ENCODE measurements around the gene RASGRF2. TPM values are rescaled to one million over a fixed set of nuclear protein-coding genes. Genes with fewer than 3 reads are reported as not detected.

Gene RASGRF2
- total and polyA plus RNA-seq, 9 of the 15 experiments (the other 6 are each of a cell fraction or from before 2014, with no cell fraction given), result 0.01 to 0.22 (median 0.08) TPM; not detected in 2

- in situ Hi-C loops (cut with MboI) (no loop called here), intact Hi-C loops (cut with micrococcal nuclease) (no loop called here)
- no peaks in the 10 kb centered on the region for H3K9me1 ChIP-seq (ENCODE audit: control insufficient read depth, insufficient read depth, low read length)
- peaks cover 0 to 4% of the 10 kb centered on the region in 2 experiments; a peak in 1 of 5 replicates for H3K4me1 ChIP-seq (replicated peaks in 1 of 2; ENCODE audit: control insufficient read depth in 2 of 2, insufficient read depth in 2 of 2, low read length in 2 of 2)
- no peaks in the 10 kb centered on the region for H3K9me3 ChIP-seq (replicated peaks; ENCODE audit: control insufficient read depth, insufficient read depth, low read depth, low read length)
- no peak overlapping the region for H3K4me2 ChIP-seq (ENCODE audit: insufficient read depth, low read length)
- ChIA-PET CTCF (ENCODE audit: low intra/inter-chr PET ratio) (no interaction called here), POLR2A (interaction anchor here (0.6 to 1.0 kb wide), 2 partner anchors 16 to 45 kb away, joined by 3 read pairs; partner anchors contain the start of gene ZCCHC9)
- H4K20me1 ChIP-seq (replicated peaks; ENCODE audit: control insufficient read depth, insufficient read depth, low read length), result no peaks in the 10 kb centered on the region
- no peaks in the 10 kb centered on the region; the same call in 2 of the 3 replicates for H3K79me2 ChIP-seq (ENCODE audit: control insufficient read depth, insufficient read depth, low read length)
- DNase-seq (ENCODE audit: extremely low read depth in 1 of 4, low spot score in 3 of 4) (no peak), FAIRE-seq (no peak), ATAC-seq (no peak)
- H3K36me3 ChIP-seq (ENCODE audit: control insufficient read depth, insufficient read depth, low read length), result no peaks in the 10 kb centered on the region
- no peak overlapping the region for H2AFZ ChIP-seq (ENCODE audit: low read depth, low read length)
- BruUV-seq (replicated peaks), result no TSS peak
- no peaks in the 10 kb centered on the region for H3K27me3 ChIP-seq (ENCODE audit: control insufficient read depth in 2 of 2, insufficient read depth in 2 of 2, low read length in 2 of 2)
- 45% methylated on average over 1 of the region's 1 CpG for WGBS (ENCODE audit: insufficient coverage, low coverage, missing lambda C conversion rate)
- no peak overlapping the region for H3K4me3 ChIP-seq
- no peak overlapping the region for H3K27ac ChIP-seq (ENCODE audit: extremely low read depth, low read depth, low read length)
- no peak overlapping the region for H3K9ac ChIP-seq (ENCODE audit: insufficient read depth in 1 of 2, low read depth in 2 of 2, low read length in 2 of 2)
- no peak for TF ChIP-seq NBN (IDR thresholded peaks at IDR 0.05; ENCODE audit: low read depth)
- no peak for TF ChIP-seq NONO (IDR thresholded peaks at IDR 0.05; ENCODE audit: low read depth in 2 of 2, low read length in 1 of 2)
- TF ChIP-seq PATZ1 (CRISPR knock-in tag; IDR thresholded peaks at IDR 0.05; ENCODE audit: borderline replicate concordance), result no peak
- TF ChIP-seq, protein P1, sequence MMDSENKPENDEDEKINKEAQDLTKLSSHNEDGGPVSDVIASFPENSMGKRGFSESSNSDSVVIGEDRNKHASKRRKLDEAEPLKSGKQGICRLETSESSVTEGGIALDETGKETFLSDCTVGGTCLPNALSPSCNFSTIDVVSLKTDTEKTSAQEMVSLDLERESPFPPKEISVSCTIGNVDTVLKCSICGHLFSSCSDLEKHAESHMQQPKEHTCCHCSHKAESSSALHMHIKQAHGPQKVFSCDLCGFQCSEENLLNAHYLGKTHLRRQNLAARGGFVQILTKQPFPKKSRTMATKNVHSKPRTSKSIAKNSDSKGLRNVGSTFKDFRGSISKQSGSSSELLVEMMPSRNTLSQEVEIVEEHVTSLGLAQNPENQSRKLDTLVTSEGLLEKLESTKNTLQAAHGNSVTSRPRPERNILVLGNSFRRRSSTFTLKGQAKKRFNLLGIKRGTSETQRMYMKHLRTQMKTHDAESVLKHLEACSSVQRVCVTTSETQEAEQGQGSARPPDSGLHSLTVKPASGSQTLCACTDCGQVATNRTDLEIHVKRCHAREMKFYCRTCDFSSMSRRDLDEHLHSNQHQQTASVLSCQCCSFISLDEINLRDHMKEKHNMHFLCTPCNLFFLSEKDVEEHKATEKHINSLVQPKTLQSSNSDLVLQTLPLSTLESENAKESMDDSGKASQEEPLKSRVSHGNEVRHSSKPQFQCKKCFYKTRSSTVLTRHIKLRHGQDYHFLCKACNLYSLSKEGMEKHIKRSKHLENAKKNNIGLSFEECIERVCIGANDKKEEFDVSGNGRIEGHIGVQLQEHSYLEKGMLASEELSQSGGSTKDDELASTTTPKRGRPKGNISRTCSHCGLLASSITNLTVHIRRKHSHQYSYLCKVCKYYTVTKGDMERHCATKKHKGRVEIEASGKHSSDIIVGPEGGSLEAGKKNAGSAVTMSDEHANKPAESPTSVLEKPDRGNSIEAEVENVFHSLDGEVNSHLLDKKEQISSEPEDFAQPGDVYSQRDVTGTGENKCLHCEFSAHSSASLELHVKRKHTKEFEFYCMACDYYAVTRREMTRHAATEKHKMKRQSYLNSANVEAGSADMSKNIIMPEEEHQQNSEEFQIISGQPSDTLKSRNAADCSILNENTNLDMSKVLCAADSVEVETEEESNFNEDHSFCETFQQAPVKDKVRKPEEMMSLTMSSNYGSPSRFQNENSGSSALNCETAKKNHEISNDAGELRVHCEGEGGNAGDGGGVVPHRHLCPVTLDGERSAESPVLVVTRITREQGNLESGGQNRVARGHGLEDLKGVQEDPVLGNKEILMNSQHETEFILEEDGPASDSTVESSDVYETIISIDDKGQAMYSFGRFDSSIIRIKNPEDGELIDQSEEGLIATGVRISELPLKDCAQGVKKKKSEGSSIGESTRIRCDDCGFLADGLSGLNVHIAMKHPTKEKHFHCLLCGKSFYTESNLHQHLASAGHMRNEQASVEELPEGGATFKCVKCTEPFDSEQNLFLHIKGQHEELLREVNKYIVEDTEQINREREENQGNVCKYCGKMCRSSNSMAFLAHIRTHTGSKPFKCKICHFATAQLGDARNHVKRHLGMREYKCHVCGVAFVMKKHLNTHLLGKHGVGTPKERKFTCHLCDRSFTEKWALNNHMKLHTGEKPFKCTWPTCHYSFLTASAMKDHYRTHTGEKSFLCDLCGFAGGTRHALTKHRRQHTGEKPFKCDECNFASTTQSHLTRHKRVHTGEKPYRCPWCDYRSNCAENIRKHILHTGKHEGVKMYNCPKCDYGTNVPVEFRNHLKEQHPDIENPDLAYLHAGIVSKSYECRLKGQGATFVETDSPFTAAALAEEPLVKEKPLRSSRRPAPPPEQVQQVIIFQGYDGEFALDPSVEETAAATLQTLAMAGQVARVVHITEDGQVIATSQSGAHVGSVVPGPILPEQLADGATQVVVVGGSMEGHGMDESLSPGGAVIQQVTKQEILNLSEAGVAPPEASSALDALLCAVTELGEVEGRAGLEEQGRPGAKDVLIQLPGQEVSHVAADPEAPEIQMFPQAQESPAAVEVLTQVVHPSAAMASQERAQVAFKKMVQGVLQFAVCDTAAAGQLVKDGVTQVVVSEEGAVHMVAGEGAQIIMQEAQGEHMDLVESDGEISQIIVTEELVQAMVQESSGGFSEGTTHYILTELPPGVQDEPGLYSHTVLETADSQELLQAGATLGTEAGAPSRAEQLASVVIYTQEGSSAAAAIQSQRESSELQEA (IDR thresholded peaks at IDR 0.05; ENCODE audit: low read depth), result no peak
- TF ChIP-seq ETV5 (CRISPR knock-in tag; IDR thresholded peaks at IDR 0.05; ENCODE audit: low read depth), result no peak
- no peak for TF ChIP-seq TAF1 (IDR thresholded peaks at IDR 0.05; ENCODE audit: control insufficient read depth, extremely low read depth, insufficient read depth, low read length, severe bottlenecking)
- TF ChIP-seq EHMT2 (IDR thresholded peaks at IDR 0.05), result no peak
- TF ChIP-seq, protein P2, sequence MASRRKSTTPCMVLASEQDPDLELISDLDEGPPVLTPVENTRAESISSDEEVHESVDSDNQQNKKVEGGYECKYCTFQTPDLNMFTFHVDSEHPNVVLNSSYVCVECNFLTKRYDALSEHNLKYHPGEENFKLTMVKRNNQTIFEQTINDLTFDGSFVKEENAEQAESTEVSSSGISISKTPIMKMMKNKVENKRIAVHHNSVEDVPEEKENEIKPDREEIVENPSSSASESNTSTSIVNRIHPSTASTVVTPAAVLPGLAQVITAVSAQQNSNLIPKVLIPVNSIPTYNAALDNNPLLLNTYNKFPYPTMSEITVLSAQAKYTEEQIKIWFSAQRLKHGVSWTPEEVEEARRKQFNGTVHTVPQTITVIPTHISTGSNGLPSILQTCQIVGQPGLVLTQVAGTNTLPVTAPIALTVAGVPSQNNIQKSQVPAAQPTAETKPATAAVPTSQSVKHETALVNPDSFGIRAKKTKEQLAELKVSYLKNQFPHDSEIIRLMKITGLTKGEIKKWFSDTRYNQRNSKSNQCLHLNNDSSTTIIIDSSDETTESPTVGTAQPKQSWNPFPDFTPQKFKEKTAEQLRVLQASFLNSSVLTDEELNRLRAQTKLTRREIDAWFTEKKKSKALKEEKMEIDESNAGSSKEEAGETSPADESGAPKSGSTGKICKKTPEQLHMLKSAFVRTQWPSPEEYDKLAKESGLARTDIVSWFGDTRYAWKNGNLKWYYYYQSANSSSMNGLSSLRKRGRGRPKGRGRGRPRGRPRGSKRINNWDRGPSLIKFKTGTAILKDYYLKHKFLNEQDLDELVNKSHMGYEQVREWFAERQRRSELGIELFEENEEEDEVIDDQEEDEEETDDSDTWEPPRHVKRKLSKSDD (conservative IDR thresholded peaks at IDR 0.05; ENCODE audit: low read length), result no peak
- TF ChIP-seq DDX20 (tag; IDR thresholded peaks at IDR 0.05; ENCODE audit: low read depth), result no peak
Measured at GRCh38 chr5:81256766-81257165, 296.6 kb downstream of the RASGRF2 start.

Data from K562 (cell line).